HG03469 (cell line): Measurements from ENCODE around the gene HOXB7.

Source experiments
- ATAC-seq: cut with Tn5 transposase; IDR thresholded peaks from one replicate; pipeline ENCODE4 v1.9.1; 2021; ENCODE audit warnings: mild to moderate bottlenecking, moderate library complexity, moderate number of reproducible peaks; ENCODE audit not compliant: unreplicated experiment

The HOXB7 gene

DNA sequence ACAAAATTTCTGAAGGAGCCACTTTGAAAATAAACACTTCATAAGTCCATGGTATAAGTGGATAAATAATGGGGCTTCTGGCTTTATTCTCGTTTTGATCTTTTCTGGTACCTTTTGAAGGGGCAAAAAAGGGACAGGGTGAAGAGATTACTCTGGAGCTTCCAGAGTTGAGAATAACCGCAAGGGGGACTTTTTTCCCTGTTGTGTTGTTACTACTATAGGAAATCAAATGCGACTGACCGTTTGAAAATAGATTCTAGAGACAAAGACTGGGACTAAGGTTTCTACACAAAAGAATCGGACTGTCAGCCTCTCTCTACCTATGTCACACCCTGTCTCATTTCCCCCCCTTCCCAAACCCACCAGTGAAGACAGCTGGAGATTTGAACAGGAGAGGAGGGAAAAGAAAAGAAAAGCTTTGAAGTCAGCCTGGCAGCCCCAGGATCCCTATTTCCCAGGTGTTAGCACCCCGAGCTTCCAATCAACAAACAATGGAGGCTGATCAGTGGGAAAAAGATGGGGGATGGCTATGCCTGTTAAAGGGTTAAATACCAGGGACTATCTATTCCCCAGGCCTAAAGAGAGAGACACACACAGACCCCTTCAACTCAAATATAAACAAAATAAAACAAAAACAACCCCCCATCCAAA lies 41.0 kb downstream of the HOXB7 start:
- ATAC-seq = no peak

DNA sequence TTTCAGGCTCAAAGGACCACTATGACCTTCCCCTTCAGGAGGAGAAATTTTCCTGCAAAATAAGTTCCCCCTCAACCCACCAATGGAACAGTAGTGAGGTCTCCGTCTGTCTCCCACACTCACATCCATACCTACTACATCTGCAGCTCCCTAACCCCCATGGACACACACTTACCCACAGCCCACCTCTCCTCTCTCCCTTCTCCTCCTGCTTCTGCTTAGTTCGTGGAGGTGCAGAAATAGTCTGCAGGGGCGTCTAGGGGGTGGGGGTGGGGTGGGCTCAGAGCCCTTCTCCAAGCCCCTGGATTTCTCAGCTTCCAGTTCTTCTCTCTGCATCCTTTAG lies 41.6 kb downstream of the HOXB7 start:
- ATAC-seq = no peak

DNA sequence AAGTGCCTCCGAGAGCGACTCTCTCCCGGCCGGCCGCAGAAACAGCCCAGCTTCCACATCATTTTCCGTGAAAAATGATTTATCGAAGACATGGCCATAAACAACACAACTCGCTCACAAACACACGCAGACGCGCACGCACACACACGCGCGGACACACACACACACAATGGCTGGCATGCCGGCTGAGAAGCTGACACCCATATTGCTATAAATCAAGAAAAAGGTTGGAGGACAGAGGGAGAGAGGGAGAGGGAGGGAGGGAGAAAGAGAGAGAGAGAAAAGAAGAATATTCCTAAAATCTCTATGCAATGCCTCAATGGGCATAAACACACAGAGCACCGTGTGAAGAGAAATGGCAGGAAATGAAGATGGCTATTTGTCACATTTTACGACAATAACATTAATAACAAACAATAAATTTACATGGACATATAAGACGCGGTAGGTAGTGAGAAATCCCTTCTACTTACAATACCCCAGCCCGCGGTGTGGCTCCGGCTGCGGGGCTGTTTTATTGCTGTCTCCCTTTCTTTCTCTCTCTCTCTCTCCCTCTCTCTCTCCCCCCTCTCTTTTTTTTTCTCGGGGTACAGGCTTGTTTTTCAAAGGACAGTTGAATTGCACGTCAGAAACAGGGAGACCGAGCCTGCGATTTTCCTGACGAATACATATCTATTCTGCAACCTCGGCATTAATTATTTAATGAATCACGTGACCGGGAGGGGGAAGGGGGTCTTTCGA lies 42.1 kb downstream of the HOXB7 start:
- no peak for ATAC-seq

DNA sequence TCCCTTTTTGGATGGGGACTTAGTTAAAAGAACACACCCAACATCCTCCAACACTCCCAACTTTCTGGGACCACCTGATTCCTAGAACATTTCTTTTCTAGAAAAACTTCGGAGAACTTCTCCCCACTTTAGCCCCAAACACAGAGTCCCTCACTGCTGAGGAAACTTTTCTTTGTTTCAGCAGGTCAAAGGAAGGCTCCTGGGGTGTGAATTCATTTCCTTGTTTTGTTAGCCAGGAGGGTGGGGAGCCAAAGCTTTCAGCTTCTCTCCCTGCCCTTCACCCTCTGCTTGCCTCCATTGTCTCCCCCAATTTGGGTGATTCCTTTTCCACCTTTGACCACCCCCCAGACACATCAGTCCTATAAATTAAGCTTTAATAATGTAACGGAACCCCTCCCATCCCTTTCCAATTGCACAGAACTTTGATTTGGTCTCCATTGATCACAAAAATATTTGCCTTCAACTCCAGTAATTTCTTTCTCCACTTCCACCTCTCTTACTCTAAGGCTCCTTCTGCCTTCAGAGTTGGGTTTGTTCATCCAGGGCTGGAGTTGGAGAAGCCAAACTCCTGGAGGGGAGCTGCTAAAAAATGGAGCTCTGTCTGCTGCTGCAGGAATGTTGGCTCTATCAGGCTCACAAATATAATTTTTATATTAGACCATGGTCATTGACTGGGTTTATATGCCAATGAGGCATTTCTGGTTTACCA lies 43.0 kb downstream of the HOXB7 start:
- ATAC-seq = no peak

DNA sequence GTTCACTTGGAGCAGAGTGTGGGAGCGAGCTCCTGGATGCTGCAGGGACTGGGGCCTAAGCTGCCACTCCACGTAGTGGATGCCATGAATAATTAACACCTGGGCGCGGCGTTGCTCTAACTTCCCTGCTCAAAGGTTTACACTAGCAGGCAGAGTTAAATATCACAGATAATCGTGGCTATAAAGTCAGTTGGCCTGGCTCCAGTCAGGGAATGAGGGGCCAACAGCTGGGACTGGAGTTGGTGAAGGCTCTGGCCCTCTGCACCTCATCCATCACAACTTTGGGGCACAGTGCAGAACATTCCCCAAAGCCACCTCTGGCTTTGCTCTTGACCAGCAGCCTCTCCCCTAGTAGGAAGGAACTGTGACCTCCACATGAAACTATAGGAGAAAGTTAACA lies 43.6 kb downstream of the HOXB7 start:
- ATAC-seq = no peak

DNA sequence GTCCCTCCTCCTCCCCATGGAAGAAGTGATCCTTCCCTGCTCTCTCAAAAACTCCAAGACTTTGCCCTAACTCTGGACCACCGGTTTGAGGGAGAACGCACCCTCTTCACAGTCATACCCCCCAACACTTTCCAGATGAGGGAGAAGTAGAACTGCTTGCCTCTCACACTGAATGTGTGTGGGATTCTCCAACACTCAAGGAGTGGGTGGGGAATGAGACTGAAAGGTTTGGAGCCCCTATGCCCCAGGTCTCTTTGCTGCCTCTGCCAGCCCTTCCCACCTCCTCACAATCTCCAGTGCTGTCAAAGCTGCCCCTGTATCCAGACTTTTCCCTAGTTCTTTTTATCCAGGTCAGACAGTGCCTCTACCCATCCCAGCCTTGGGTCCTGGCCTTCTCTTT lies 44.1 kb downstream of the HOXB7 start:
- ATAC-seq = no peak

DNA sequence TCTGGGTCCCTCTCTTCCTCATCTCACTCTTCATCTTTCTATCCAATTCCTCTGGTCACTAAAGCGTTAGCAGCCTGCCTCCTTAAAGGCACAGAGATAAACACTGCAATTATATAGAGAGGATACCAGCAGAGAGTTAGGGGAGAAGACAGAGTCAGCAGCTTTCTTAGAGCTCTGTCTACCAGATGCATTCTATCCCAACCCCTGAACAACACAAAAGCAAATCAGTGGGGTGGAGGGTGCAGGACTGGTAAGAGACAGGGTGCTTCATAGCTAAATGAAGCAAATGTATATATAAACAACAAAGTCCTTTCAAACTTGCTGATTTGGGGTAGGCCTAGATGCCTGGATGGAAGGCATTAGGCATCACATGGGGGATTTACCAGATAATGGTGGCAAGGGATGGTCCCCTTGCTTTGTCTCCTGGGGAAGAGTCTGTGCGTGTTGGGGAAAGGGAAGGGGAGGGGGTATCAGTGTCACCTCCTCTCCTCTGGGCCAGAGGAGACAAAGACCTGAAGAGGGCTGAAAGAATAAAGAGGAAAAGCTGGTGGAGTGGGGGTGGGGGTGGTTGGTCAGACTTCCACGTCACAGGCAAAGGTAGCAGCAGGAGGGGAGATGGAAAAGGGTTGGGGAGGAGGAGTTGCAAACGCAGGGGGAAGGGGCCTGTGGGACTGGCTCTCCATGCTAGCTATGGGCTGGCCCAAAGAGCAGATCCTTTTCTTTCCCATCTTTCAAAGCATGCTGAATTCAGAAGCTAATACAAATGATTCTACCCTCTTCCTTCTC lies 44.7 kb downstream of the HOXB7 start:
- ATAC-seq = no peak

DNA sequence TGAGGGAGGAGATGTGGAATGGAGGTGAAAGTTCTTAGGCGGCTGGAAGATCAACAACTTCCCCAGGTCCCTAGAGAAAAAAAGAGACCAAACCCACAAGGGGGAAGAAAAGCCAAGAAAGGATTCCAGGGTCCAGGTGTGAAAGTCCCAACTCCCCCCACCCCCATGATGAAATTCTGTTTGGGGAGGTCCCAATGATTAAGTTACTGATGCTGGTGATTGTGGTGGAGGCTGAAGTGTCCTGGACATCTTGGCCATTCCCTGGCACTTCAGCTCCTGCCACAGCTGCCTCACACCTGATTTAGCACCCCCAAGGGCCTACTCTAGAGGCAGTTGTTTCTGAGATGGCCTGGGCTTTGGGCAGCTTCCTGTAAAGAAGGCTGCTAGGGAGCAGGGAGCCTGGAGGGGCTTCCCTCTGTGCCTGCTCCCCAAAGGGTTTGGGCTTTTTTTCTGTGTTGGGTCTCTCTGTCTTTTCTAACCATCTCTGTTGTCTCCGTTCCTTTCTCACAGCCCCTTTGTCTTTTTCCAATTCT lies 45.7 kb downstream of the HOXB7 start:
- ATAC-seq = no peak

DNA sequence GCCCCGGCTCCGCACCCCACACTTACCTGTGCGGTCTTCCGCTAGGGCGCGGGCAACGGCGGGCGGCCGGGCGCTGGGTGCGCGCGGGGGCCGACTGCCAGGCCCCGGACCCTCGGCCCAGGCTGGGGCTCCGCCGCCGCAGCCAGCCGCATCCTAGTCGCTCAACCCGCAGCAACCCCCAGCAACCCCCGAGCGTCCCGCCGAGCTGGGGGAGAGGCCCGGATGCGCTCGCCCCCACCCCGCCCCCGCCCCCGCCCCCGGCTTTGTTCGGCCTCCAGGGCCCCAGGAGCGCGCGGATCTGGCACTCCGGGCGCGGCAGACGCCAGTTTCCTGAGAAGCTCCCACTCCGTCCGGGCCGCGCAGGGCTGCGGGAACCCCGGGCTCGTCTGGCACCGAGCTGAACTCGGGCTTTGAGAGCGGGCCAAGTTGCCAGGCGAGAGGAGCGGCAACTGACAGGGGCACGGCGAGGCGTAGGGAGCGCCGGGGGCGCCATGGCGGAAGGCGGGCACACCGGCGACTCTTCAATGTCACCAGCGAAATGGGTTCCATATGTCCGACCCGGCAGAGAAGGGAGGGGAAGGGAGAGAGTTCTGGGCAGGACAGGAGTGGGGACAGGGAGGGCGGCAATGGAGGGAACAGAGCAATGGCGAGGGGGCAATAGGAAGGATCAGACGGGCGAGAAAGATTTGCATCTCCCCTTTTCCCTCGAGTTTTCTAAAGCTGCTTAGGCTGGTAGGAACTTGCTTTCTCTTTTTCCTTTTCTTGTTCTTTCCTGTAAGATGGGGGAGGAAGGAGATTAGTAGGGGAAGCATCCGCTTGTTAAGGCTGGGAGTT lies 46.4 kb downstream of the HOXB7 start:
- ATAC-seq = no peak

DNA sequence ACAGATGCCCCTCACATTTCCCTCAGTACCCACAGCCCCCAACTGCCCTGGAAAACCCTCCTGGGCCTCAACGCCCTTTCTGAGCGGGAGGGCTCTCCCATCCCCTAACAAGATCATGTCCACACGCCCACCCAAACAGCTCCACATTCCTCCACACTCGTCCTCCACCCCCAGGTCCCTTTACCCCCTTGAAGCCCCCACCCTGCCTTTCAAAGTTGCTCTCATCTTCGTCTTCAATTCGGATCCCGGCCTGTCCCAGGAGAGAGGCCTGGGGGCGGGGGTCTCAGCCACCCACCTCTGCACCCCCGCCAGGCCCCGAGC lies 47.0 kb downstream of the HOXB7 start:
- ATAC-seq = no peak

DNA sequence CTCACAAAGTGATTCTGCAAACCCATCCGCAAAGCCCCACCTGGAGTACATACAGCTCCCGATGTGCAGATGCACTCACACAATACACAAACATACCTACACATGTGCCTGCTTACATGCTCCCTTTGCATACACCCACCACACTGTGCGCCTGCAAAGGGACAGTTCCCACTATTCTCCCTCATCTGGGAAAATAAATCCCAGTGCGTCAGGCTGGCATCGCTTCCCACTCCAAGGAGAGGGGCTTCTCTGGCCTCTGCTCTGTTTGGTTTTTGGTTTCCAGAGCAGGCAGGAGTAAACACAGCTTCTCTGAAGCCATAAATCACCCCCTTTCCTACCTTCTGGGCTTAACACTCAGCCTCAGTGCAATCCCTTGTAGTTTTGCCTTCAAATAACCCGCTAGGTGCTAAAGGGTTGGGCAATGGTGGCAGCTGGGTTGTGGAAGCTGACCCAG lies 47.4 kb downstream of the HOXB7 start:
- ATAC-seq = no peak

DNA sequence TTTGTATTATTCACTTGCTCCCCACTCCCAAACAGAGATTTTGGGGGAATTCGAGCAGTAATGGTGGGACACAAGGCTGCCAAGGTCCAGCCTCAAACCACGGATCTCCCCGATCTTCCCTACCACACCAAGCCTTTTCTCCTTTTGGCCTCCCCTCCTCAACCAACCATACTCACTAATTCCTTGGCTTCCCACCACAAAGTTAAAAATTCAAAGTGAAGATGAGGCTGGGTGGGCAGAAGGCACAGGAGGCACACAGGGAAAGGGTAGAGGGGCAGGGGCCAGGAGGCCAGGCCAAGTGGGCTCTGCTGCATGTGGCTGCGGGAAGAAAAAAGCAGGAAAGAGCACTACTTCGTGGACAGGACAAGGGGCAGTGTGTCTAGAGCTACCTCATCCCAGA lies 47.9 kb downstream of the HOXB7 start:
- no peak for ATAC-seq

DNA sequence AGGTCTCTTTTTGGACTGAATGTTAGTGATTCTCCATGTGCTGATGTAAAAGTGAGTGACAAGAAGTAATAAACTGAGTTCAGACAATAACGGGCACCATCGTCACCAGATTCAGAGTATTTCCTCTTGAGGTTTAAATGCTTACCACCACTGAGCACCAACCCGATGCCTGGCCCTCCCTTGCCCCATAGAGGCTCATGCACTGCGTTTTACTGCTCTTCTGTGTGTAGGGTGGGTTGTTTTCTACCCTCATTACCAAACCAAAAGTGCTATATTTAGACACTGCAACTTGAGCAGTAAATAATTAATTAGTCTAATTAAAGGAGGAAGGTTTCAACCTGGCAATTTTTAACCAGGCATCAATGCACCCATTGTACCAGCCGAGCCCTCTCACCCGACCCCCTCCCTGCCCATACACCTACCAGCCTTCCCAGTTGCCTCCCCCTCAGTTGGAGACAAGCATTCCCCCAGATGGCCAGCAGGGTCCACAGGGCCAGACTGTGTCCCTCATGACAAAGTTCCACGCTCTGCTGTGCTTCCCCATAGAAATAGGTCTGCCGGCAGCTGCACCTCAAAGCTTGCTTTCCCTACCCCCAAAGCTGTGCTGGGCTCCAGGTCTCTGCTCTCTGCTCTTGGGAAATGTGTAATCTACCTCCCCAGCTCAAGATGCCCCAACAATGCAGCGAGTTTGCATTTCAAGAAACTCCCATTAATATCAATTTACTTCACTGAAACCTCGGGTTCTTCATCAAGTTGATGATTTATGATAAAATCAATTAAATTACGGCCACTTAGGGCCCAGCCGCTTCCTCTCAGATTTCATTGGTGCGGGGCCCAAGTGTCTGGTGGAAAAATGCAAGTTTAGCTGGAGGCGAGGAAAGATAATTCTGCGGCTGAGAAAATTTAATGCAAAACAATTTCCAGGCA lies 48.7 kb downstream of the HOXB7 start:
- no peak for ATAC-seq

DNA sequence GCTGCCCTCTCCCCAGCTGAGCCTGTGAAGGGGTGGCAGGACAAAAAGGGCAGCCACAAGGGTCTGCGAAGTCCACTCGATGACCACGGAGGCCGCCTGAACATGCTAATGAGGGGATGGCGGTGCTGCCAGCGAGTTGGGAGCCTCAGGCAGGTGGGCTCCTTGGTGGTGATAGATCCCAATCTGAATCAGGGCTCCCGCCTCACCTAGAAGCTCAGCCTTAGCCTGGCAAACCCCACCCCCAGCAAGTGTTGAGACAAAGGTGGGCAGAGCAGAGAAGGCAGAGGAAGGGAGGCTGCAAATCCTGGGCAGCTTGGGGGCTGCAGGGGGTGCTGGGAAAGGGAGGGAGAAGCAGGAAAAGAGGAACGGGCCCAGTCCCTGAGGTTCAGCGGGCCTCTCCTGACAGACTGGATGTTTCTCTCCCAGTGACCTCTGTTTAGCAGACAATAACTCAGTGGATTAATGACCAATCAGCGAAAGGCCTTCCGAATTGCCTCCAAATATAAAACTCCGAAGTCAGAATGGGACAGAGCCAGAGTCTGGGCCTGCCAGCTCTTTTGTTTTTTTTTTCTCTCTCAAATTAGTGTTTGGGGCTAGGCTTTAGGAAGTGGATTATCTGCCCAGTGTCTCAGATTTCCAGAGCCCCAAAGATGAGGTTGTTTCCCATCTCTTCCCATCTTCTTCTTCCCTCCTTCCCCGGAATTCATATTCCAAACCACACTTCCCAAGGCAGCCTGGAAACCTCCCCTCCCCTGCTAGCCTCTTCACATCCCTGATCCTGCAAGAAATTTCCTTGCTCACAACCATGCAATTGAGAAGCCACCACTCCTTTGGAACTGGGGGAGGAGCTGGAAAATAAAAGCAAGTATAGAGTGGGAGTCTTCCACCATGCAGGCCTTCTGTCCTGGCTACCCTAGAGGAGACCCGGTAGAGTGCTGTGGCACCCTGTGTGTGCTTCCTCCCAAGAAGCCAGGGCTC lies 50.7 kb downstream of the HOXB7 start:
- no peak for ATAC-seq

DNA sequence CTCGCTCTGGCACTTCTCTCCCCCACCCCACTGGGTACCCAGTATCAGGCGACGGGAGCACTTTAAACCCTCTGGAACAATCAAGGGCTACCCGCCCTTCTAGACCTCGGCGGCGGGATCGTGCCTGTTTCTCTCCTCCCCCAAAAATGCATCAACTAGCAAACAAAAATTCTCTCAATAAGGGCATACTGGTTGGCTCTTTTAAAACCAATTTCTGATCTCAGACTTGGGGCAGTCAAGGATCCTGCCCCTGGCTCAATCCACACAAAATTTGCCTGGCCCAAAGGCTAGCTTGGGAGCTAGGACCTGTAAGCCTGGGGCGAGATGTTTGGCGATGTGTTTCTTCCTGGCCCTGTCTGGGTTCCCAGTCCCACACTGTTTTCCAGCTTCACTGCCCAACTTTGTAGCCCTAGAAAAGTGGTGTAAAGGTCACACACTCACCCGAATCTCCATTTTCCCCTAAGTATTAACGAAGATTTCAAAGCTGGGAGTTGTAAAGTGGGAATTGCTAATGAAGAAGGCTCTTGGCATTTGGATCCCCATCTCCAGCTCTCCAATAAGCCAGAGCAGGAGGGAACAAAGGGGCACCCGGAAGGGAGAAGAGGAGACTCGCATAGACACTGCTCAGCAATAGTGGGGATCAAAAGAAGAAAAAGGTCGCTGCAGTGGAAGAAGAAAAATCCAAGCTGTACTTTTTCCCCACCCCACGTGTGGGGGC lies 51.5 kb downstream of the HOXB7 start:
- ATAC-seq = no peak

DNA sequence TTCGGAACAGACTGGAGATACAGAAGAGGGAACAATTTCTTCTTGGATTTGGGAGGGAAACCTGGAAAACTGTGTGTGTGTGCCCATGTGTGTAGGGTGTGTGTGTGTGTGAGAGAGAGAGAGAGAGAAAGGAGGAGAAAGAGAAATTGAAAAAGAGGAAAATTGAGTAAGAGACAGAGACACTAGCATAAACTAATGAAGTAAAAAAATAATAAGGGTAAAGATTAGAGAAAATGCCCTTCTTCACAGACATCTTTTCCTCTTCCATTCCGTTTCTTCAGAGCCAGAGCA lies 52.0 kb downstream of the HOXB7 start:
- no peak for ATAC-seq

DNA sequence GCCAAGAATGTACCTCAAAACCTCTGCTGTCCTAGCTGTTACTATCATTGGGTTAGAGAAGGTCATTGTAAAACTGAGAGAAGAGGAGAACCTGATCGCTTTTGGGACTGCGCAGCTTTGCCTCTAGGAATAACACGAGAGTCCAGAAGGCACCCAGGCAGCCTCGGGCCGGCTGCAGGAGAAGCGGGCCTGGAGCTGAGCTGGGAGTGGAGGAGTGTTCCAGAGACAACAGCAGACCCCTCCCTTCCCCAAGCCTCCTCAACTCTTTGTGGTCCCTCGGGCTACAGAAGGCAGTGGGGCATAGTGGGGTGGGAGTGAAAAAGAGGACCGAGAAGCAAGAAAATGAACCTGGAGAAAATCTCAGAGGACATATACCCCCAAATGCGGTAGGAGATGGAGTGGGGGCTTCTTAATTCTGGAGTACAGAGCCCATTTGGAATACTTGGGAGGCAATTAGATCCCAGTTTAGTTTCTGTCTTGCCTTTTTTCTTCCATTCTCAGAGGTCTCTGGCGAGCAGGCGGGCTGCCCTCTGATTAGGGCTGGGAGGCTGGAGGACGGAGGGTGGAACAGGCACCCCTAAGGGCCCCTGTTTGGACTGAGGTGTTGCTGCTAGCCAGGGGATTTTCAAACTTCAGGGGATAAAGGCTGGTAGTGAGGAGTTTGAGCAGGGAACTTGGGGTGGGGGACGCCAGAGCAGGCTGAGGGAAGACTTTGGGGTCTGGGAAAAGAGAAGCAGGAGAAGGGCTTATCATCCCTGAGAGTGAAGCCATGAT lies 52.6 kb downstream of the HOXB7 start:
- ATAC-seq = no peak
